Fibroblast of the aortic adventitia (primary cell): ENCODE results near the gene GRAMD1B. TPM values are rescaled to one million over a fixed set of nuclear protein-coding genes. Genes with fewer than 3 reads are reported as not detected.

Experiments
- DNase-seq: peaks from one replicate; pipeline ENCODE4 v3.0.0-alpha.2; 2010; ENCODE audit warnings: low read depth
- H3K4me3 ChIP-seq: 2 replicates; pipeline ENCODE4 v1.5.1; 2011; ENCODE audit warnings: low read depth, mild to moderate bottlenecking, control low read depth, low read length, moderate library complexity
- CTCF ChIP-seq: IDR thresholded peaks from 2 replicates; pipeline ENCODE4 v1.5.1; 2011; ENCODE audit warnings: mild to moderate bottlenecking, low read length, control low read depth, inconsistent platforms; ENCODE audit not compliant: insufficient read depth
- total RNA-seq: library from RNA; depleted of rRNA; stranded (reverse); fragments of >200 nt; gene quantifications from 2 replicates; pipeline ENCODE4 v1.2.3, GENCODE V29; 2012; ENCODE audit warnings: low replicate concordance

GRAMD1B gene
- total RNA-seq, 1 donor = 11.0 TPM

GRCh38 chr11:123421589-123421988 lies 8.5 kb upstream of the GRAMD1B start:
- no peak for TF ChIP-seq CTCF
- no peak for DNase-seq
- no peak overlapping the region for H3K4me3 ChIP-seq

DNA sequence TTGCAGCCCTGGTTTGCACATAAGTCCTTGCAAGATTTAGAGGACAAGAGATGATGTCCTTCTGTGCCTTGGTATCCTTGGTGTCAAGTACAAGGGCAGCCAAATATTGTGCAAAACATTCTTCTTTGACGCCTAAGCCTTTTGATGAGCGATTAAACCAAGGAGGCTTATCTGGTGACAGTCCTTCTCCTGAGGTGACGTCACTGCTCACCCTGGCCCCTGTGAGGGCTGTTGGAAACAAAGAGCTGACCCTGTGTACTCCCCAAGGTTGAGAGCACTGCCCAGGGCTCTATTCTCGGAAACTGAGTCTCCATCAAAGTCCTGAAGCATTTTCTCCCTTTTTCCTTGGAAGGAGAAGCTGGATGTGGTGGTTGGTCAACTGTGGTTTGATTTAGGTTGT lies 4.7 kb upstream of the GRAMD1B start:
- TF ChIP-seq CTCF = no peak
- H3K4me3 ChIP-seq = no peak overlapping the region
- DNase-seq = no peak

GRCh38 chr11:123426789-123427188 lies 3.3 kb upstream of the GRAMD1B start:
- no peak for DNase-seq
- H3K4me3 ChIP-seq = no peak overlapping the region
- no peak for TF ChIP-seq CTCF

DNA sequence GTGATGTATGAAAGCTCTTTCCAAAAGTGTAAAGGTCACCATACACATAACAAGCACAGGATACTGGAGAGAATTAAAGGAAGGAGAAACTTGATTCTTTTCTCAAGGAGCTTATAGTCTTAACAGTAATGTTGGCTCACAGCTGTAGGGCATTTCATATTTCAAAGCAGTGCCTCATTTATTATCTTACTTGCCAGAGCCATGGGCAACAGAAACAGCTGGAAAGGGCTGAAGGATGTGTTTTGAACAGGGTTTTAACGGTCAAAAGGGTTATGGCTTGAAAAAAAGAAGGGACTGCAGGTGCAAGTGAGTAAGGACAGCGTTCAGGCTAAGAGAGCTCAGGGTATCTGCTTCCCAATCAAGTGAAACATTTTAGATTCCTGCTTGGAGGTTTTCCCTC lies 2.7 kb upstream of the GRAMD1B start:
- no peak for TF ChIP-seq CTCF
- DNase-seq = no peak
- H3K4me3 ChIP-seq = no peak overlapping the region

DNA sequence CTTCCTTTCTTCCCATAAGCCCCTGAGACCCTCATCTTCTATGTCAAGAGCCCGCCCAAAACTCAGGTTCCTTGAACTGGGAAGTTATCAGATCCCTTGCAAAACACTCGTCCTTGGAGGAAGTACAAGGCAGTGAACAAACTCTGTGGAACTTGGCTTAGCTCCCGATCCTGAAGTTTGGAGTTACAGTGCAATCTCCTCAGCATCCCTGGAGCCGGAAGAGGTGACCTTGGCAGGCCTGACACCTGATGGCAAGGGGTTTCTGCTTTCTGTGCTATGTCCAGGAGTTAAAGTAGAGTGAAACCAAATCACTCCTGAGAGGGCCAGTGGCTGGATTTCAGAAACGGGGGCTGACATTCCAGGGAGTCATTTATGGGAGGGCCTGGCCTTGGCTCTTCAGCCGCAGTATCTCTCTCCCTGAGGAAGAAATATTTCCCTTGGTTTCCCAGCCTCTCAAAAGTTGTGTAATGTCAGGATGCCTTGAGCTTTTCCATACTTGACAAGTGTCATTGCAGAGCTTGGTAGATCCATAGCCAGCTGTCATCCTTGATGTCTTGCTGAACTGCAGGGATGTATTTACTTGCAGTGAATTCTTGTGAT lies 1.9 kb upstream of the GRAMD1B start:
- no peak overlapping the region for H3K4me3 ChIP-seq
- DNase-seq = peak; percentile 60
- no peak for TF ChIP-seq CTCF

- peak; percentile 41 for DNase-seq
- TF ChIP-seq CTCF = no peak
- H3K4me3 ChIP-seq = no peak overlapping the region
These were observed 733 bp upstream of the GRAMD1B start for GRCh38 chr11:123429336-123429735.
